Measurements from ENCODE around the gene ELK3.

- no peak for TF ChIP-seq CTCF (conservative IDR thresholded peaks at IDR 0.05; ENCODE audit: low read depth in 2 of 2)
- TF ChIP-seq EZH2 (IDR thresholded peaks at IDR 0.05; ENCODE audit: low read depth, unreplicated experiment), result no peak
- TF ChIP-seq POLR2AphosphoS5 (IDR thresholded peaks at IDR 0.05; ENCODE audit: low read depth), result no peak
- no peak for TF ChIP-seq EZH2phosphoT487 (IDR thresholded peaks at IDR 0.05; ENCODE audit: unreplicated experiment)
- no peak for TF ChIP-seq REST (IDR thresholded peaks at IDR 0.05; ENCODE audit: unreplicated experiment)
- TF ChIP-seq CREB1 (CRISPR knock-in tag; IDR thresholded peaks at IDR 0.05; ENCODE audit: low read depth), result no peak
- TF ChIP-seq ZNF114 (CRISPR knock-in tag; IDR thresholded peaks at IDR 0.05), result no peak
- TF ChIP-seq STAT1 (IDR thresholded peaks at IDR 0.05; ENCODE audit: unreplicated experiment), result no peak
- TF ChIP-seq NANOG (IDR thresholded peaks at IDR 0.05; ENCODE audit: borderline replicate concordance), result no peak
- no peak for TF ChIP-seq JUNB (IDR thresholded peaks at IDR 0.05; ENCODE audit: unreplicated experiment)
- no peak for TF ChIP-seq ETS1 (IDR thresholded peaks at IDR 0.05)
These were observed 119.4 kb downstream of the ELK3 start for GRCh38 chr12:96313606-96314005.

Measured in GM23338 (cell line).